Stimulated activated CD4-positive, alpha-beta T cell treated with anti-CD3 and anti-CD28 coated beads, Interleukin-4, amount 100 ng/mL, for 4 hours (primary cell): ENCODE measurements around the gene IDI1.
"Not testable (repeated sequence)": the region's sequence is repeated elsewhere in the genome, so short reads cannot be mapped to it uniquely, and the experiment has no call there.

Experiments used
- DNase-seq, 2 experiments: peaks; one replicate each; pipeline ENCODE4 v3.0.0-alpha.2; 2020

IDI1 gene

DNA sequence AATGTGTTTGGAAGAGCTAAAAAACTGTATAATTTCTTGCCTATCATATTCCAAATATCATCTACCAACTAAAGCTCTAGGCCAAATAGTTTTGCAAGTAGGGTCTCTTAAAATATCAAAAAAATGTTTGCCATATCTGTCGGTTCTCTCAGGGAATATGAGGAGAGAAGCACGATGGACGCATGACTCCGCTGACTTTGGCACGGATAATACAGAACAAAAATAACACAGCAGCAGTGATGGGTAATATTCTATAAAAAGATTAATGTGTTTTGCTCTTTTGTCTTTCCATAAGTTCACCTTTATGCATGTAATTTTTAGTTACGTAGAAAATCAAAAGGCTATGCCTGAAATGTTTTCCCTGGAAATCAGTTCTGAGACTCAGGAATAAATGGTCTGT, 22.3 kb downstream of the IDI1 start:
- DNase-seq: no peak

DNA sequence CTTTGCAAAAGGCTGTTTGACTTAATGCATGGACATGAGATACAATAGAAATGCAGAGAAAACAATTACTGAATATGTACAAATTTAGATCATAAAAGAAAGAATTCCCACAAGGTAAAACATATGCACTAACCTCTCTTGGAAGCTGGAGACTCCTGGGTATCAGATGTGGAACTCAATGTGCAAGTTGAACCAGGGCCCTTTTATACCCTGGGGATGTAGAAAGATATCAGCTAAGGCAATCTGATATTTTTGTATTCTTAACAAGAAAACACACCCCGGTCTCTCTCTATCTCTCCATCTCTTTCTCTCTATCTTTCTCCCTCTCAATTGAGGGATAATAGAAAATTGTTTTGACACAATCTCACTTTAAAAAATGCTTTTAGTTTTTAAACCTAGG, 23.2 kb downstream of the IDI1 start, which contains the start of gene IDI2:
IDI2 (minus strand) TSS at position 177 of the 400 bp plus-strand sequence. CDS start 1,136 bp downstream, outside the sequence.
- DNase-seq: no peak

DNA sequence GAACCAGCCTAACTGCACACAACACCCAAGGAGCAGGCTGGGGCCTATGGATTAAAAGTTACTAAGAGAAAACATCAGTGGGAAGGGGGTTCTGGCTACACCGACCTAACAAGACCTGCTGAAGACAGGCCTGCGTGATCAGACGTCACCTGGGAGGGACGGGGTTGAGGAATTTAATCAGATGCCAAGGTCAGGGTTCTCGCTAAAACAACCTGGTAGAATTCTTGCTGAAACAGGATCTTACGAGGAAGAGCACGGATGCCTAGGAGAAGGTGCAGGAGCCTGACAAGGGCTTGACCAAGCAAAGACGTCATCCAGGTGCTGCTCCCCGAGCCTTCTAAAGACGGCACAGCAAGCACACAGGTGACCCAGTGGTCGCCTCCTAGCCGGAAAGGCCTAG, 24.8 kb downstream of the IDI1 start:
- DNase-seq: no peak

DNA sequence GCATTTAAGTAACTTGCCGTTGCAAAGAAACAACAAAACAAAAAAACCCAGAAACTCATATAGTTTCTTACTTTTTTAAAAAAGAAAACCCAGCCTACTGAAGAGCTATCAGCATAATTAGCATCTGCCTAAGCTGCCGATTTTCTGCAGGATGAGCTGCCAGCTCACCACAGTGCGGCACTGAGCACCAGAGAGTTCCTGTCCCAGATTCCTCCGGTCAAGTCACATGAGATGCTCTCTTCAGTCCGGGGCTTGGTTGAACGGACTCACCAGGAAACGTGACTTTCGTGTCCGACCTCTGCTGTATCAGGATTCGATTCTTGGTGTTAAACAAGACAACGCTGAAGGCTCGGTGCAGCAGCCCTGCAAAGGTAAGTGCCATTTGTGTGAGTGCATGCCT, 26.5 kb downstream of the IDI1 start:
- DNase-seq: no peak

DNA sequence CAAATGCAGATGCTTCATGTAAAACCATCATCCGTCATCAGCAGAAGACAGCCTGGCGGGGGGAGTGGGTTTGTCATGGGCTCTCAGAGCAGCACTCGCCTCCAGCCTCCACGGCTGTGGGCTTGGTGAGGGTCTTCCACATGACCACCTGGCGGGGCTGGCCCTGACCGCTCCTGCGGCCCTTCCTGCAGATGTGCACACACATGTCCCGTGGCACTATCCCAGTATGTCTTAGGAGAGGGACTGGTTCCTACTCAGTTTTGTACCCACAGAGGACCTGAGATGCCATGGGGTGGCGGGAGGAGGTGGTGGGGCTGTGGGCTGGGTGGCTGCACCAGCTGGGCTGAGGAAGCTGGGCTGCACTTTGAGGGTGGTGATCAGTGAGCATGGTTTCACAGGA, 28.0 kb downstream of the IDI1 start:
- no peak for DNase-seq

DNA sequence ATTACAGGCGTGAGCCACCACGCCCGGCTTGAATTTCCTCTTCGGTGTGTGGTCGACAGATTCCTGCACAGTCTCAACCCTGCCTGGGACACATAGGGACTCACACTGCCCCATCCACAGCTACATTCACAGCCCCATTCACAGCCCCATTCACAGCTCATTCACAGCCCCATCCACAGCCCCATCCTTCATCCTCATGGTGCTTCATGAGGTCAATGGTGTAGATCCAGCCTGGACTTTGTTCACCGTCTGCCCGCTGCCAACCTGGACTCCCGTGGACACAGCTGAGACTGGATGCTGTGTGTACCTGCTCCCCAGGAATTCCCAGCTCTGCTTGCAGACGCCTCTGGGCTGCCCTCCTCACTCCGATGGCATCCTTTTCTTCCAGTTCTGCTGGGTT, 28.5 kb downstream of the IDI1 start:
- DNase-seq: no peak

DNA sequence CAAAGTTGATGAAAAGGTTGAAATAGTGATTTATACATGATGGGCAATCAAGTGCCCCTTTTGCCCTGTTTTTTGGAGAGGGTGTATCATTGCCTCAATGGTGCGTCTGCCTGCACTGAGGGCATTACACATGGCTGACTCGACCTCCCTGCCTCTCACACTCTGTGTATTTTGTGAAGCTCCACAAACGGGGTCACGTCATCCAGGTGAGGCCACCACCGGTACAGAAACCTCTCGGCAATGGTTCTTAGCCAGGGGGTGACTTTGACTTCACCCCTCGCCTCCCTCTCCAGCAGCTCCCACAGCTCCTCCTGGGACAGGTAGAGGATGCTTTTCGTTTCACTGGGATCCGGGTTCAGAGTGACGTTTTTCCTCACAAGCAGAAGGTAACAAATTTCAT, 29.6 kb downstream of the IDI1 start:
- no peak for DNase-seq

DNA sequence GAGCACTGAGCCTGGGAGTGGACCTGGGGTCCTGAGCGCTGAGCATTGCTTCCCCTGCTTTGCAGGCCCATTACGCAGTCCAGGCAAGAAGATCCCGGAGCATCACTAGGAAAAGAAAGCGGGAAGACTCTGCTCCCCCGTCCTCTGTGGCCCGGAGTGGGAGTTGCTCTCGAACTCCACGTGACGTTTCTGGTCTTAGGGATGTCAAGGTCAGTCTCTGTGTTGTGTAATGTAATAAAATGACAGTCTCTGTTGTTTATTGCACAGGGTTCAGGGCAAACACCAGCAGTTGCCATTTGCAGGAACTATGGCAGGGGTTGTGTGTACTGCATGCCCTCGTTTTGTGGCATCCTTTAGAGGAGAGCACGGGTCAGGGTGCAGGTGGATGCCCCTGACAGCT, 33.2 kb downstream of the IDI1 start:
- DNase-seq: no peak

DNA sequence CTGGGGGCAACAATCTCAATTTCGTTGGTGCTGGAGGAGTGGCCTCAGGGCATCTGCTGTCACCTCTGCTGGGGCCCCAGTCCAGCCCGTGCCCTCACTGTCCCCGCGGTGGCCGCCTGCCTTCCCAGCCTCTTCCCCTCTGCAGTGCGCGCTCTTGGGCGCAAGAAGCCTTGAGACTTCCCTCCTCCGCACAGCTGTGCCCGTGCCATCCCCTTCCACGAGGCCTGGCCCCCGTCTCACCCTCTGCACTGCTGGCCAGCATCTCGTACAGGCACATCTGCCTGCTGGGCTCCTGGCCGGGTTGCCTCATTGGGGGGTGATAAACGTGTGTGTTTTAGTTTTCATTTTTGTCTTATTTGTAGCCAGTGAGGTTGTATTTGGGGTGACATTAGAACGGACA, 37.2 kb downstream of the IDI1 start:
- DNase-seq: no peak

DNA sequence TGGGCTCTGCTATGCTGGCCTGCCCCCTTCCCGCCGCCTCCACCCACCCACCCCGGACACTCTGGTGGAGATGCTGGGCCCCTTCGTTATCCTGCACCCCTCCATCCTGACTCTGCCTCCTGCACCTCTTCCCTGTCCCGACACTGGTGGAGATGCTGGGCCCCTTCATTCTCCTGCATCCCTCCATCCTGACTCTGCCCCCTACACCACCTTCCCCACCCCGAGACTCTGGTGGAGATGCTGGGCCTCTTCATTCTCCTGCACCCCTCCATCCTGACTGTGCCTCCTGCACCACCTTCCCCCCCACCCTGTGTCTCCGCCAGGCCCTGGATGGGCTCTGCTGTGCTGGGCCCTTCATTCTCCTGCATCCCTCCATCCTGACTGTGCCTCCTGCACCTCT, 38.2 kb downstream of the IDI1 start:
- no peak for DNase-seq

DNA sequence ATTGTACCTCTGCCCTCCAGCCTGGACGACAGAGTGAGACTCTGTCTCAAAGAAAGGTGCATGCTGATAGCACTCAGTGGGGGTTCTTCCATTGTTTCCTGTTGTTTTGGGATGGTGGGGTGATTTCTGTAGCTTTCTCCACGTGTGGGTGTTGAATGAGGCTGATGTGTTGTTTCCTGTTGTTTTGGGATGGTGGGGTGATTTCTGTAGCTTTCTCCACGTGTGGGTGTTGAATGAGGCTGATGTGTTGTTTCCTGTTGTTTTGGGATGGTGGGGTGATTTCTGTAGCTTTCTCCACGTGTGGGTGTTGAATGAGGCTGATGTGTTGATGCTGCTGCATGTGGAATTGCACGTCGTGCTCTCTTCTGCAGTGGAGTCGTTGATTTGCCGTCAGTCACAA, 39.0 kb downstream of the IDI1 start:
- not testable (repeated sequence) for DNase-seq

DNA sequence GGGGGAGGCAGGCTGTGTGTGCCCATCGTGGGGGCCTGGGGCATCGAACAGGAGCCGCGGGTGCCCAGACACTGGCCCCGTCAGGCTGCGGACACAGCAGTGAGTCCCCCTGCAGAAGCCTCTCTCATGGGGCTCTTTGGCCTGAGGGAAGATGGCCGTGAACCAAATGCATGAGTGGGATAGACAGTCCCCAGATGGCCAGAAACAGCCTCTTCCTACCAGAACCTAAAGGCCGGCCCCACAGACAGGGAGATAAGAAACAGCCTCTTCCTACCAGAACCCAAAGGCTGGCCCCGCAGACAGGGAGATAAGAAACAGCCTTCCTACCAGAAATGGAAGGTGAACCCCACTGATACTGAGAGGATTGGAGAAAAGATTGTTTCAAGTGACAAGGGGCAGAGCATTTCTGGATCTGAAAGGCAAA, 39.8 kb downstream of the IDI1 start:
- no peak for DNase-seq

DNA sequence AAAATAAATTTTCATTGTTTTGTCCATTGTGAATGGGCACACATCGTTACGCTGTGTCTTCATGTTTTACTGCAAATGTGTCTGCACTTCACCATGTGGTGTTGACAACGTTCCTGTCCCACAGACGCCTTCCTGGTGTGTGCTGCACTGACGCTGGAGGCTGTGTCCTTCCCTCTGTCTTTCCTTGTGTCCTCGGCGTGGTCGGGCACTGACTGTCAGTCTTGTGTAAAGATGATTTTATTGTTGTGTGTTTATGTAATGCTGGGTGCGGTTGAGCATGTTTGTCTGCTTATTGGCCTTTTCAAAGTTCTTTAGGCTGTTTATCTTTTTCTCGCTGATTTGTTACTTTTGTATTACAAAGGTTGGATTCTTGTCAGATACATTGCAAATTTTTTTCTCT, 41.3 kb downstream of the IDI1 start:
- DNase-seq: no peak

DNA sequence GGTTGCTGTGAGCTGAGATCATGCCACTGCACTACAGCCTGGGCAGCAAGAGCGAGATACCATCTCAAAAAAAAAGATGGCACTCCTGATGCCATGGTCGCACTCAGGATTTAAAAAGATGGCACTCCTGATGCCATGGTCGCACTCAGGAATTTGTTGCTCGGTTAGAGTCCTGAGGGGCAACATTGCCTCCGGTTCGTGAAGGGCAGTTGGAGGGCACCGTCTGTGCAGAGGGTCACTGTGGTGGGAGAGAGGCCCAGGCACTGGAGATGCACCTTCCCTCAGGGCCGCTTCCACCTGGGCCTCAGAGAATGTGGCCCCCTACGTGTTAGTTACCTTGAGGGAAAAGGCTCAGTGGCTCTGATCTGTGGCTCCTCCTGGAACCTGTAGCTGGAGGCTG, 42.3 kb downstream of the IDI1 start:
- DNase-seq: no peak

DNA sequence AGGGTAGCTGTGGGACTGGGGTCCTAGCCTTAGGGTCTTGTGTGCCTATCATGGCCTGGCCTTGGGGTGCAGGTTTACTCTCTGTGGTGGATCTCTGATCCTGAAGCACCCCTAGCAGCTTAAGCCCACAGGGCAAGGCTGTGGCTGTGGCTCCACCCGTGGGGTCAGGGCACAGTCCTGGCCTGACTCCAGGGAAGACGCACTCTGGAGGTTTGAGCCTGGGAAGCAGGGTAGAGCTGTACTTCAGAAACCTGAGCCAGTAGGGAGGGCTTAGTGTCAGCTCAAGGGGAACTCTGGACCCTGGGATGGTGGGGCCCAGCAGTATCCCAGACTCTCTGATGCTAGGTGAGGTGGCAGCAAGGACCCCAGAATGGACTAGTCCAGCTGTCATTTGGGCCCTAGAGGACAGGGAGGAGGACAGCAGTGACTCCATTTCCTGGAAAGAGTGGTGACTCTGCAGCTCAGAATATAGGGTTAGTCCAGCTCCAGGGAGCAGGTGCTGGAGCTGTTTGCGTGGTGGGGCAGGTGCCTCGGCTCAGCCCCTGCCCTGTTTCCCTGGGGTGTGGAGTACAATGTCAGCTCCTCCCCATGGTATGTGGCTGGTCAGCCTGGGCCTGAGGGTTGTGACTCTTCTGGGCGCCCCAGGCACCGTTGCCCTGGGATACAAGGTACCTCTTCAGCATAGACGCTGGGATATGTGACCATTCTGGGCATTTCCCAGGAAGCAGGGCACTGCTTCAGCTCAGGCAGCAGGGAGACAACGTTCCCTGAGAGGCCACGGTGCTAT, 44.8 kb downstream of the IDI1 start:
- no peak for DNase-seq

DNA sequence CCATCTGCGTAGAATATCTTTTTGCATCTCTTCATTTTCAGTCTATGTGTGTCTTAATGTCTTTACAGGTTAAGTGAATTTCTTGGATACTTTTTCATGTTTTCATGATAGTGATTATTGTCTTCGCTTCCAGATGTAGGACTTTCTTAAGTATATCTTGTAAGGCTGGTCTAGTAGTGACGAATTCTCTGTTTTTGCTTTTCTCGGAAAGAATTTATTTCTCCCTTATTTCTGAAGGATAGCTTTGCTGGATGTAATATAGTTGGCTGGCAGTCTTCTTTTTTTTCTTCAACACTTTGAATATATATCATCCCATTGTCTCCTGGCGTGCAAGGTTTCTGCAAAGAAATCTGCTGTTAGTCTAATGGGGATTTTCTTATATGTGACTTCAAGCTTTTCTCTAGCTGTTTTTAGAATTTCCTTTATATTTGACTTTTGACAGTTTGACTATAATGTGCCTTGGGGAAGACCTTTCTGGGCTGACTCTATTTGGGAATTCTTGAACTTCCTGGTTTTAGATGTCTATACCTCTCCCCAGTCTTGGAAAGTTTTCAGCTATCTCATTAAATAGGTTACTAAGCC, 46.4 kb downstream of the IDI1 start:
- no peak for DNase-seq

DNA sequence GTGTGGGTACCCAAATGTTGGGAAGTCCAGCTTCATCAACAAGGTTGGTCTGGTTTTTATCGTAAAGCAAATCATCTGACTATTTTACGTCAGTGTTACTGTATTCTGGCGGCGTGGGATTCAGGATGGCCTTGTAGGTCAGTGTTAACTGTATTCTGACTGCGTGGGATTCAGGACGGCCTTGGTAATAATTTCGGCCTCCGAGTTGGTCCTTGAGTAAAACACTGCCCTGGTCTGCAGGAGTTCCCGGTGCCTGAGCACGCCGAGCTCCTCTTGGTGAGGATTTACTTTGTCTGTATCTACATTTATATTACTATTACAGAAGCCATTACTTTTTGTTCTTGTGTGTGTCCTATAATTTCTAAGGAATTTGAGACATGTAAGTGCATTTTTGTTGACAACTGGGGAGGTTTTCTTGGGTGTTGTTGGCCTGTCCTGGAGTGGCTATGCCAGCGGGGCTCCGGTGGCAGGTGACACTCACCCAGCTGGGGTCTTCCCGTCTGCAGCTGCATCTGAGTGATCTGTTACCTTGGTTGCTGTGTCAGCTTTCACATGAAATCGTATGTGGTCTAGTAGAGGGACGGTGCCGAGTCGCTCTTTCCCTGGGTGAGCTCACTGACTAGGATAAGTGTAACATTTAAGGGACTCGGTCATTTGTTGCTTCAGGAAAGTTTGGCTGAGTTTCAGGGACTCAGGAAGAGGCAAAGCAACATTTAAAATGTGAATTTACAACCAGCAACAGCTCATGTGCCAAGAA, 51.5 kb downstream of the IDI1 start:
- DNase-seq: no peak

DNA sequence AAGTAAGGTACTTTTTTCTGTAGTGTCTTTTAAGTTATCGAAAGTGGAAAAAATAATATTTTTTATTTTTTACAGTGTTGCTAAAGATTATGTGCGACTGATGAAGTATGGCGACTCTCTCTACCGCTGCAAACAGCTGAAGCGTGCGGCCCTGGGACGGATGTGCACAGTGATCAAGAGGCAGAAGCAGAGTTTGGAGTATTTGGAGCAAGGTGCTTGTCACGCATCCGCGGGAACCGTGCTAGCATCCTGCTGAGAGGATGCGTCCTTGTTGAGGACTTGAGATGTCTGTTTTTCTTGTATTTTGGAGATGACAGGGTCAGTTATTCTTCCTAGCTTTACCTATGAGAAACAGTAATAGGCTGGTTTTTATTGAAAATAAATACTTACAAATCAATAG, 52.9 kb downstream of the IDI1 start:
- DNase-seq: no peak

DNA sequence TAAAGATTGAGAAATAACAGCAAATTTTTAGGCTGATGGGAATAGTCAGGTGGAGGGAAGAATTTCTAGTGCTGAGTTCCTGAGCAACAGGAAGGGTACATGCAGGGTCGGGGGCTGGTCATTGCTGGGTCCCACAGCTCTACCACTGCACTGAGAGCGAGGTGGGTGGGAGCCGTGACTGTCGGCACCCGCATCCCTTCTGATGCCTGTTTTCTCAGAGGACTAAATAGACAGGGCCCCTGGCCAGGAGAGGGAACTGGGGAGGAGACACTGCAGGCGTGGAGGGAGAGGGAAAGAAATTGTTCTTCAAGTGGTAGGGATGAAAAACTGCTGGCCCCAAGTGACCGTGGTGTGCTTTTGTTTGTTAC, 53.4 kb downstream of the IDI1 start:
- DNase-seq: no peak

DNA sequence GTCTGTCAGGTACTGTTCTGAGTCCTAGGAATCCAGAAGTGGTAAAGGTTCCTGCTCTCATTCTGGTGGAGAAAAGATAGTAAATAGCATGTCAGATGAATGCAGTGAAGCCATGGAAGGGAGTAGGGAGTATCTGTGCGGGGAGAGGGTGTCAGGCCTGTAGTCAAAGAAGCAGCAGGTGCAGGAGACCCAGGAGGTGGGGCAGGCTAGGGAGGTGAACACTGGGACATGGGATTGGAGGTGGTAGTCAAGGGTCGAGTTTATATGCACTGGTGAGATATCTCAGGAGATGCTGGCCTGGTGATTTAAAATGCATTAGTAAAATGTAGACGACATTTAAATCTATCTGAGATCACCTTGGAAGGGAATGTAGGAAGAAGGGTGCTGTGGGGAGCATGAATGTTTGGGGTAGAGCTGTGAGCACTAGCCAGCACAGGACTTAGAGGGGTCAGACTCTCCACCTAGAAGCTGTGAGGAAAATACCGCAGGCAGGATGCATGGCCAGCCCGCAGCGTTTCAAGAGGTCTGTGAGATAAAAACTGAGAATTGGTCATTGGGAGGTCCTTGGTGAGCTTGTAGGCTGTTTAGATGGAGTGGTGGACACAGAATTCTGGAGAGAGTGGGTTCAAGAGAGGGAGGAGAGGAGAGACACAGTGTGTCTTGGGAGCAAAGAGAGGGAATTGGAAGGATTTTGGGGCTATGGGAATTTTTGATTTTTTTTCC, 53.9 kb downstream of the IDI1 start:
- no peak for DNase-seq

DNA sequence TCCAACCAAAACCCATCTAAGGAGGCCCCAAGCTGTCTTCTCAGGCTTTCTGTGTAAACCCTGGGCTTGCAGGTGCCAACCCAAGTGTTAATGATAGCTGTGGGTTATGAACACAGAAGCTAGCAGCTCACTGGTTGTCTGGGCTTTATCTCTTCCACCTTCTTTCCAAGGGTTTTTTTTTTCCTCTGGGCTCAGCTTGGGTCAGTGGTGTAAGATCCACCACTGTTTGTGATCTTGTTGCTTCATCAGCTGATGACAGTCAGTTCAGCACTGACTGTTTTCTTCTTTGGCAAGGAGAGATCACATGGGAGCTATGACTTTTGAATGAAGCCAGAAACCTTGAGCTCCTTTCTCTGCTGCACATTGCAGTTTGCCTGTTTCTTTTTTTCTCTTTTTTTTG, 56.0 kb downstream of the IDI1 start:
- DNase-seq: no peak

DNA sequence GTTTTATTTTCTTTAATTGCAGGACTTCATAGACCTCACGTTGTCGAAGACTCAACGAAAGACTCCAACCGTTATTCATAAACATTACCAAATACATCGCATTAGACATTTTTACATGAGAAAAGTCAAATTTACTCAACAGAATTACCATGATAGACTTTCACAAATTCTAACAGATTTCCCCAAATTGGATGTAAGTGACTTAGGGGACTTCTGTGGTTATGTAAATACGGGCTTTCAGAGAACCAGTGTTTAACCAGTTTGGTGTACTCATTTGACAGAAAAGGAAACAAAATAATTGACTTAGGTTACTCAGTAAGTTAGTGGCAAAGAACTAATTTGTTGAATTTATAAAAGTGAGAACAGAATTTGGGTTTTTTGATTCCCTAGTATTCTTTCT, 56.5 kb downstream of the IDI1 start:
- no peak for DNase-seq

DNA sequence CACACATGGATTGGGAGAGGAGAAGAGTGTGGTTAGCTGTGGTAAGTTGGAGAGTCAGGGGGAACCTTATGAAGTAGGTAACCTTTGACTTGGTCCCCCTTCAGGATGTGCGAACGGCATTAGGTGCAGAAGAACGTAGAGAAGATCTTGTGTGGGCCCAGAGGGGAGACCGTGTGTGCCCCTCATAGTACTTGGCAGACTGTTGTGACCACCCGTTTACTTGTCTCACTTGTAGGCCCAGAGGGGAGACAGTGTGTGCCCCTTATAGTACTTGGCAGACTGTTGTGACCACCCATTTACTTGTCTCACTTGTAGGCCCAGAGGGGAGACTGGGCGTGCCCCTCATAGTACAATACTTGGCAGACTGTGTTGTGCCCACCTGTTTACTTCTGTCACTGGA, 58.1 kb downstream of the IDI1 start:
- no peak for DNase-seq
